GM19193 (cell line): ENCODE measurements around the gene SORCS1.

Experiments used
- POLR2A ChIP-seq: IDR thresholded peaks from 4 replicates; pipeline ENCODE4 v1.6.1; 2011; ENCODE audit not compliant: insufficient read depth, insufficient read length; ENCODE audit errors: extremely low read depth

Gene SORCS1

DNA sequence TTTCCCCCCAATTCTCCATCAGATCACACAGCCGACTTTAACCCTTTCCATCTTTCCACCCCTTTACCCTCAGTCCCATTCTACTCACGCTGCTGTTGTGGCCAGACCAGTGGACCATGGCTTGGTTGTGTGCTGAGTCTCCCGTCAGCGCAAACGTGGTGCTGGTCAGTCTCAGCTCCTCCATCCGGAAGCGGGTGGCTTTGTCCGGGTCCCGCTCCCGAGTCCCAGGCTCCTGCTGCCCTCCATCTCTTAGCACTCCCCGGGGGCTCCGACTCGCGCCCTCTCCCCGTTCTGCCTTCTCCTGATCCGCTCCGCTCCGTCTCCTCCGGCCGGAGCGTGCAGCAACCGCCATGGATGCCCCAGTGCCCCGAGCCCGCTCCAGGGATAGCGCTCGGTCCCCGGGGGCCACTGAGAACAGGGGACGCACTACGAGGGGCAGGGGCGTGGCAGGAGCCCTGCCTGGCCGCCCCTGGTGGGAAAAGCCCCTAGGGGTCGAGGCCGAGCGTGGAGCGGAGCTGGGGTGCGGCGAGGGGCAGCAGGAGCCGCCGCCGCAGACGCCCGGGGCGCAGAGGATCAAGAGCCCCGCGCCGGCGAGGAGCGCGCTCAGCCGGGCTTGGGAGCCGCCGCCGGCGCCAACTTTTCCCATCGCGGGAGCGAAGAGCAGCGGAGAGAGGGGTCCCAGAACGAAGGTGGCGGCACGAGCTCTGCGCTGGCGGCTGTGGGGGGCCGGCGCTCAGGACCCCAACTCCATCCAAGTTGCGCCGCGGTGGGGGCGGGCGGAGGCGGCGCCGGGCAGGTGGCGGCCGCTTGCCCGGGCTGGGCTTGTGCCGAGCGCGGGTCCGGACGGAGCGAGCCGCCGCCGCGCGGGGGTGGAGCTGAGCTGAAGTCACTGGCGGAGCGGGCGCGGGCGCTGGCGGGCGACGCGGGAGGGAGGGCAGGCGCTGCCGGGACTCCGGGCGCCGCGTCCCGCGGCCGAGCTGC, at the start of gene SORCS1:
Gene SORCS1, minus strand, starts transcription at position 826 of the 981 bp plus-strand sequence.
- TF ChIP-seq POLR2A, result no peak

- no peak for TF ChIP-seq POLR2A
These were observed 49.8 kb upstream of the SORCS1 start for GRCh38 chr10:107214261-107214660.

- TF ChIP-seq POLR2A, result no peak
These were observed 49.4 kb upstream of the SORCS1 start for GRCh38 chr10:107213861-107214260.

DNA sequence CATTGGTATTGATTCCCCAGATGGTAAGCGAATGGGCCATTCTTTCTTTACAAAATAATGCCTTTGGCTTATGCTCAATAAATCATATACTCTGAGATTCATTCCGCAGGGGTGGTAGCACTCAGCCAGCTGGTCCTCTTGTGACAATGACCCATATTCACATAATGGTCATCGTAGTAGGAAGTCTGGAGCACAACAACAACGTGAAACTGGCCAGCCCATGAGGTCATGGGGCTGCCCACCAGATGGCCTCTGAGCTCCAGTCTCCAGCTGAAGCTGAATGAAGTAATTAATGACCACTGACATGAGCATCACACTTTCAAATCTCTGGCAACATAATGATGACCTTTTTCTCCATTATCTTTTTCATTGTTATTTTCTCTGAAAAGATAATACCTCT, 42.3 kb upstream of the SORCS1 start:
- TF ChIP-seq POLR2A, result no peak

DNA sequence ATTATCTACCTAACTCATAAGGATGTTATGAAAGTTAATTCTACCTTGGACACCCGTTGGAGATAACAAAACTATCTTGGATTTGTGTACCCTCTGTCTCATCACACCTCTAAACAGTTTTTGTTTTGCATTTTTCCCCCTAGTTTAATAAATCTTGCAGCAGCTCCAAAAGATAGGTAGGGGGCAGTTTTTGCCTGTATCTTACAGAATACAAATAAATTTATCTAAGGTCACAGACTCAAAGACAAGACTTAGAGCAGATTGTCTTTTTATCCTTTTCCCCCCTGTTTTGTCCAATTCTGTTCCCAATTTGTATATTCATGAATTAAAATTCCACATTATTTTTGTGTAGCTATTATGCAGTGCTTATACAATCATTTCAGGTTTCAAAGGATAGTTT, 5.0 kb upstream of the SORCS1 start:
- TF ChIP-seq POLR2A, result no peak

DNA sequence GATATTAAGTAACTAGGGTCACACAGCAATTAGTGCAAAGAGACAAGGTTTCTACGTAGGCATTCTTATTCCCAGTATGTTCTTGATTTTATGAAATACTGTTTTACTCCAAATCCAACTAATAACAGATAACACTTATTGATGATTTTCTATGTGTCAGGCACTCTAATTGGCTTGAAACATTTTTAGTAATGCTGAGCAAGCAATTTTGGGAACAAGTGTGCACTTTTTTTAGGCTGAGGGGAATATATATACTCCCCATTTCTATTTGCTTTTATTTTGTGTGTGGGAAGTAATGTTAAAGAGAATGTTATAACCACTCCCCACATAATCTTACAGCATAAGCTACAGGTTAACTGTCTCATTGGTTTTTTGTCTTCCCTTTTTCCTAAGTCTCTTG, 4.2 kb upstream of the SORCS1 start:
- TF ChIP-seq POLR2A, result no peak

- no peak for TF ChIP-seq POLR2A
These were observed 1.9 kb upstream of the SORCS1 start for GRCh38 chr10:107166403-107166802.

DNA sequence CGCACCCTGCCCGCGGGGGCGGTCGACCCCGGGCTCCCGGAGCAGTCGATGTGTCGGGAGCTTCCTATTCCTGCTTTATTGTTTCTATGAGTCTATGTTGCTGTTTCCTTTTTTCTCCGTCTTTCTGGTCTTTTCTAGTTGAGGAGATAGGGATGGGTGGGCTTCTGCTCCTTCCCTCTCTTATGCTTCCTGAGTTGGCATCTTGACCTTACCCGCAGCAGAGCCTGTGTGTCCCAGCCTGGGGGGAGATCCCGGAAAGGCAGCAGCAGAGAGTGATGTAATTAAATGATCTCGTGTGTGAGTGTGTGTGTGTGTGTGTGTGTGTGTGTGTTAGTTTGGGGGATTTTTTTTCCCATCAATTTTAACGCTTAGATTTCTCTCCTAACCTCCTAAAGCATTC, 486 bp upstream of the SORCS1 start:
- no peak for TF ChIP-seq POLR2A

DNA sequence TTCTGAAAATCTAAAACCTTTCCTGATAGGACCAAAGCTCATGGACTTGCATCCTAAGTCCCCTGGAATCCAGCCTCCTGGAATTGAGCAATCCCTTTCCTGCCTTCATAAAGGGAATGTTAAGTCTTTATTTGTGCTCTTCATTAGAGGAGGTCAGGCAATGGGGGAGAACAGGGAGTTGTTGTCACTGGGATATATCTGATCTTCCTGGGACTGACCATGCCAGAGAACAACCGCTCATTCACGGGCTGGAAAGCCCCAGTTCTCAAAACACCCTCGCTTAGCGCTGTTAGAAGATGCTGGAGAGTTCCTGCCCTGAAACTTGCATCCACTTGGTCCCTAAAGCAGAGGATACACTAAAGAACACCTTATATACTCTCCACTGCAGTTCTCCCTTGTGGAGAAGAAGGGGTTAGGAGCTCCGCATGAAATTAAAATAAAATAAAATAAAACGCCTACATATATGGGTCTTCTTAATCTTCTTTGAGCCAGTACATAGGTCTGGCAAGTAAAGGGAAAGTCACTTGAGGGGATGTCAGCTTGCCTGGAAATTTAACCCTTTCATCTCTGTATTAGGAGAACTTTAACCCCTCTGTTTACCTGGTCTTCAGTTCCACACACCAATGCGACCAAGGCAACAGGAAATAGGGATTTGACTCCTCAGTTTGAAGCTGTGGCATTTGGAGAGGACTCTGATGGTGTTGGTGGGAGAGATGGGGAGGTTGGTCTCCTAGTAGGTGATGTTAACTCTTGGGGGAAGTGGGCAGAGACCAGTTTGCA, 1.2 kb downstream of the SORCS1 start:
- no peak for TF ChIP-seq POLR2A

DNA sequence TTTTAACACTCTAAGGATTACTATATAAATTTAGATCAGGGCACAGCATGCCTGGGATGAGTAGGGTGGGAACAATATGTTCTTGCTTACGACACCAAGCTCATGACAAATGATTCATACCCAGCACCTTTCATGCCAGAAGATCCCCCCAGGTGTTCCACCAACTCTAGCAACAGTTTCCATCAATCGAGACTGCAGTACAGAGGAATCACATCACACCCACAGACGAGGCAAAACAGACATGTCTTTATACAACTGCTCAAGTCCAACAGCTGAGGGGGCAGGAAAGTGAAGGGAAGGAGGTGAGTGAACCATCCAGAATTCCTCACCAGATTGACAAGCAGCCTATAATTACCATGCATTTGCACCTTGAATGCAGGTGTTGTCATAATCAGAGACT, 3.6 kb downstream of the SORCS1 start:
- TF ChIP-seq POLR2A, result no peak

GRCh38 chr10:107159871-107160270, 4.6 kb downstream of the SORCS1 start:
- TF ChIP-seq POLR2A, result no peak

DNA sequence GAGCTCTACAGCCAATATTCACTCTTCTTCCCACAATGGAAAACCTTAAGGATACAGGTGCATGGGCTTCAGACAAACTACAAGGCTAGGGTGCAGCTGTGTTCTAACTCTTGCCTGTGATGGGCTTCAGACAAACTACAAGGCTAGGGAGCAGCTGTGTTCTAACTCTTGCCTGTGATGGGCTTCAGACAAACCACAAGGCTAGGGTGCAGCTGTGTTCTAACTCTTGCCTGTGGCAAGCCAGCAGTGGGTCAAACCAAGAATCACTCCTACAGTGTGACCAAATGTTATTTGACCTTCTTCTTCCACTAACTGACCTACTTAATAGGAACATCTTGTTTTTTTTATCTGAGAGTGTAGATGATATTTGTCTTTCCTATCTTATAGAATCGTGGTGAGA, 7.4 kb downstream of the SORCS1 start:
- TF ChIP-seq POLR2A, result no peak

- TF ChIP-seq POLR2A, result no peak
These were observed 12.4 kb downstream of the SORCS1 start for GRCh38 chr10:107152087-107152486.

- TF ChIP-seq POLR2A, result no peak
These were observed 15.6 kb downstream of the SORCS1 start for GRCh38 chr10:107148906-107149305.

GRCh38 chr10:107144490-107144889, 20.0 kb downstream of the SORCS1 start:
- TF ChIP-seq POLR2A, result no peak
